Occipital lobe (tissue), 2 donors: Measurements from ENCODE around the gene SUSD3. TPM values are rescaled to one million over a fixed set of nuclear protein-coding genes. Genes with fewer than 3 reads are reported as not detected.
"Not testable (repeated sequence)": the region's sequence is repeated elsewhere in the genome, so short reads cannot be mapped to it uniquely, and the experiment has no call there.

Experiments used
- DNase-seq: peaks from one replicate; lab custom pipeline; 2025; lab: John Stamatoyannopoulos, UW
- total RNA-seq: library from RNA; depleted of rRNA; stranded (reverse); fragments of >200 nt; gene quantifications from one replicate; pipeline ENCODE4 v1.2.3, GENCODE V29; 2014

Gene SUSD3
- 1.6 TPM for total RNA-seq

- no peak for DNase-seq
These were observed at the start of gene SUSD3 for GRCh38 chr9:93058355-93059010. Gene SUSD3 (plus strand): TSS chr9:93058701. CDS start chr9:93058743, 42 bp downstream.

- DNase-seq: no peak
These were observed 49.0 kb upstream of the SUSD3 start for GRCh38 chr9:93009337-93010015.

- DNase-seq: no peak
These were observed 48.4 kb upstream of the SUSD3 start for GRCh38 chr9:93010056-93010455.

- DNase-seq: no peak
These were observed 47.8 kb upstream of the SUSD3 start for GRCh38 chr9:93010704-93011103.

- no peak for DNase-seq
These were observed 47.4 kb upstream of the SUSD3 start for GRCh38 chr9:93011114-93011513.

GRCh38 chr9:93012963-93013855 is 45.3 kb upstream of the SUSD3 start:
- DNase-seq: no peak

- no peak for DNase-seq
These were observed 44.5 kb upstream of the SUSD3 start for GRCh38 chr9:93013856-93014582.

- not testable (repeated sequence) for DNase-seq
These were observed 43.3 kb upstream of the SUSD3 start for GRCh38 chr9:93015190-93015589.

GRCh38 chr9:93017621-93018020 is 40.9 kb upstream of the SUSD3 start:
- DNase-seq: no peak

- DNase-seq: no peak
These were observed 38.4 kb upstream of the SUSD3 start for GRCh38 chr9:93020151-93020550.

GRCh38 chr9:93020771-93021670 is 37.5 kb upstream of the SUSD3 start:
- DNase-seq: no peak

- DNase-seq: no peak
These were observed 36.4 kb upstream of the SUSD3 start for GRCh38 chr9:93022066-93022465.

GRCh38 chr9:93022721-93023520 is 35.6 kb upstream of the SUSD3 start:
- no peak for DNase-seq

- no peak for DNase-seq
These were observed 35.0 kb upstream of the SUSD3 start for GRCh38 chr9:93023521-93023815.

GRCh38 chr9:93024646-93024910 is 33.9 kb upstream of the SUSD3 start:
- DNase-seq: no peak

- no peak for DNase-seq
These were observed 33.4 kb upstream of the SUSD3 start for GRCh38 chr9:93024986-93025630.

GRCh38 chr9:93025736-93026135 is 32.8 kb upstream of the SUSD3 start:
- no peak for DNase-seq

- no peak for DNase-seq
These were observed 31.9 kb upstream of the SUSD3 start for GRCh38 chr9:93026640-93027039.

- no peak for DNase-seq
These were observed 30.8 kb upstream of the SUSD3 start for GRCh38 chr9:93027750-93028149.
